OCI-LY1 (cell line): ENCODE measurements around the gene DEPP1.

Experiments used
- H2AFZ ChIP-seq: fragments of 200-600 bp; sonication (generic), shearing (Covaris generic); 2 replicates; pipeline ENCODE4 v1.6.0; 2014; ENCODE audit warnings: antibody characterized with exemption, mild to moderate bottlenecking, low read length
- H3F3A ChIP-seq: fragments of 200-600 bp; sonication (generic), shearing (Covaris generic); 2 replicates; pipeline ENCODE4 v1.6.0; 2014; ENCODE audit warnings: mild to moderate bottlenecking, antibody characterized with exemption, low read length, moderate library complexity; ENCODE audit not compliant: insufficient read depth
- H3K27ac ChIP-seq: fragments of 200-600 bp; sonication (generic); 2 replicates; pipeline ENCODE4 v1.5.1; 2014; ENCODE audit warnings: low read length, mixed run types, mild to moderate bottlenecking, low read depth; ENCODE audit not compliant: poor library complexity, severe bottlenecking
- H3K27me3 ChIP-seq: fragments of 200-600 bp; sonication (generic); 2 replicates; pipeline ENCODE4 v1.6.0; 2014; ENCODE audit warnings: antibody characterized with exemption, mild to moderate bottlenecking, low read length, moderate library complexity; ENCODE audit not compliant: insufficient read depth
- H3K36me3 ChIP-seq: fragments of 200-600 bp; sonication (generic); 2 replicates; pipeline ENCODE4 v1.6.1; 2014; ENCODE audit warnings: mild to moderate bottlenecking, antibody characterized with exemption, low read length, moderate library complexity, mixed read lengths; ENCODE audit not compliant: insufficient read depth
- H3K4me1 ChIP-seq: fragments of 200-600 bp; sonication (generic); 2 replicates; pipeline ENCODE4 v1.5.1; 2014; ENCODE audit warnings: mild to moderate bottlenecking, low read length, moderate library complexity; ENCODE audit not compliant: insufficient read depth, severe bottlenecking
- H3K4me2 ChIP-seq: fragments of 200-600 bp; sonication (generic), shearing (Covaris generic); 2 replicates; pipeline ENCODE4 v1.6.1; 2014; ENCODE audit warnings: low read length
- H3K4me3 ChIP-seq: fragments of 200-600 bp; sonication (generic); 2 replicates; pipeline ENCODE4 v1.5.1; 2014; ENCODE audit warnings: low read length, low read depth, mild to moderate bottlenecking, mixed read lengths; ENCODE audit not compliant: poor library complexity, severe bottlenecking
- H3K79me2 ChIP-seq: fragments of 200-600 bp; shearing (Covaris generic); 2 replicates; pipeline ENCODE4 v1.6.1; 2016; ENCODE audit warnings: mixed run types, low read length, mixed read lengths; ENCODE audit not compliant: insufficient read depth
- H3K9ac ChIP-seq: fragments of 200-600 bp; sonication (generic), shearing (Covaris generic); 2 replicates; pipeline ENCODE4 v1.6.1; 2014; ENCODE audit warnings: mild to moderate bottlenecking, low read length, mixed read lengths
- H3K9me2 ChIP-seq: fragments of 200-600 bp; sonication (generic), shearing (Covaris generic); 2 replicates; pipeline ENCODE4 v1.6.1; 2014; ENCODE audit warnings: low read depth, mild to moderate bottlenecking, low read length, mixed read lengths
- H3K9me3 ChIP-seq: fragments of 200-600 bp; shearing (Covaris generic); 2 replicates; pipeline ENCODE4 v1.6.1; 2014; ENCODE audit warnings: low read length, mixed read lengths
- H4K20me1 ChIP-seq: fragments of 200-600 bp; sonication (generic), shearing (Covaris generic); 2 replicates; pipeline ENCODE4 v1.6.0; 2016; ENCODE audit warnings: mild to moderate bottlenecking, low read length; ENCODE audit not compliant: insufficient read depth
- EZH2 ChIP-seq: fragments of 200-600 bp; sonication (generic), shearing (Covaris generic); IDR thresholded peaks from 2 replicates; pipeline ENCODE4 v1.8.0; 2017; ENCODE audit warnings: borderline replicate concordance, mixed run types, mild to moderate bottlenecking, antibody characterized with exemption, low read length, moderate library complexity, mixed read lengths
- TF ChIP-seq, protein P1 (sequence below): fragments of 200-600 bp; sonication (generic), shearing (Covaris generic); IDR thresholded peaks from 2 replicates; pipeline ENCODE4 v1.5.1; 2017; ENCODE audit warnings: mild to moderate bottlenecking, antibody characterized with exemption, low read length, moderate library complexity, mixed read lengths

The DEPP1 gene

DNA sequence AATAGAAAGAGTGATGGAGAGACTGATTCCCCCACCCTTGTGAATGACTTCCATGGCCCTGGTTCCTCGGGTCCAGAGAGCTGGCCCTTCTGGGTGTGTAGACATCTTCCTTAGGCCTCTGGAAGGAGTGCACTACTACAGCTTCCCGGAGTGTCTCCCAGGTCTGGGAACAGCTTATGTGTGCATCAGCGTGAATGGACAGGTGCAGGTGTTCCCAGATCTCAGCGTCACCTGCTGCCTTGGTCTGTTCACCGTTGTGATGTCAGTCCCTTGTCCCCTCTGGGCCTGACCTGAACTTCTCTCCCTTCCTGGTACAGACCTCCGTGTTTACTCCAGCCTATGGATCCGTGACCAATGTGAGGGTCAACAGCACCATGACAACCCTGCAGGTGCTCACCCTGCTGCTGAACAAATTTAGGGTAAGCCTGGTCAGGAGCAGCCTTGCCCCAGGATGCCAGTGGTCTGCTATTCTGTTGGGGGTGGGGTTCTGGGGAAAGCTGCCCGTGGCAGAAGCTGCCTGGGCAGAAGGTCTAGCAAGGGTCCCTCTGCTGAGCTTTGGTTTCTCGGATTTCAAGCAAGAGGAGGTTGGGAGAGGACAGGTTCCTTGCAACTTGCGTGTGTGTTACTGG lies 10.5 kb upstream of the DEPP1 start:
- Histone ChIP-seq H3K27ac (no peak overlapping the region), H3K4me1 (no peaks in the 10 kb centered on the region), H4K20me1 (no peaks in the 10 kb centered on the region), H3K9me2 (no peaks in the 10 kb centered on the region), H3K36me3 (no peaks in the 10 kb centered on the region), H3K4me3 (no peak overlapping the region), H3F3A (no peaks in the 10 kb centered on the region), H3K9me3 (no peaks in the 10 kb centered on the region), H3K27me3 (peaks cover 3% of the 10 kb centered on the region; the same call in 1 of the 2 replicates), H3K4me2 (no peak overlapping the region), H3K79me2 (no peaks in the 10 kb centered on the region), H3K9ac (no peak overlapping the region), H2AFZ (no peak overlapping the region)
- TF ChIP-seq EZH2 = no peak
- TF ChIP-seq, protein P1, sequence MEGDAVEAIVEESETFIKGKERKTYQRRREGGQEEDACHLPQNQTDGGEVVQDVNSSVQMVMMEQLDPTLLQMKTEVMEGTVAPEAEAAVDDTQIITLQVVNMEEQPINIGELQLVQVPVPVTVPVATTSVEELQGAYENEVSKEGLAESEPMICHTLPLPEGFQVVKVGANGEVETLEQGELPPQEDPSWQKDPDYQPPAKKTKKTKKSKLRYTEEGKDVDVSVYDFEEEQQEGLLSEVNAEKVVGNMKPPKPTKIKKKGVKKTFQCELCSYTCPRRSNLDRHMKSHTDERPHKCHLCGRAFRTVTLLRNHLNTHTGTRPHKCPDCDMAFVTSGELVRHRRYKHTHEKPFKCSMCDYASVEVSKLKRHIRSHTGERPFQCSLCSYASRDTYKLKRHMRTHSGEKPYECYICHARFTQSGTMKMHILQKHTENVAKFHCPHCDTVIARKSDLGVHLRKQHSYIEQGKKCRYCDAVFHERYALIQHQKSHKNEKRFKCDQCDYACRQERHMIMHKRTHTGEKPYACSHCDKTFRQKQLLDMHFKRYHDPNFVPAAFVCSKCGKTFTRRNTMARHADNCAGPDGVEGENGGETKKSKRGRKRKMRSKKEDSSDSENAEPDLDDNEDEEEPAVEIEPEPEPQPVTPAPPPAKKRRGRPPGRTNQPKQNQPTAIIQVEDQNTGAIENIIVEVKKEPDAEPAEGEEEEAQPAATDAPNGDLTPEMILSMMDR = no peak

DNA sequence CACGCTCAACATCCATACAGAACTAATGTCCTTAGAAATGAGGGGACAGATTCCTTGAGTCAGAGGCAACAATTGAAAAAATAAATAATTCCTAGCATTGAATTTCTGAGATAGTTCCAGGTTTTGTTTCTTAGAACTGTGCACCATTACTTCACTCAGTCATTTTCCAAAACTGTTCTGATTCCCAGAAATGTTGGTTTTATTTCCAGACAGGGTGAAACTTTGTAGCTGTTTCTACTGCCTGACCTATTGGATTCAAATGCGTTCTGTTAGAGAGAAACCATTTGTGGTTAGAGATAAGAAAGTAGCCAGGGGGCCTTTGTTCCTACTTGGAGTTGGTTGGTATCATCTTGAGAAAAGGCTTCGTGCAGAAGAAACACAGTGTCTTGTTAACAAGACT lies 8.1 kb upstream of the DEPP1 start:
- no peak overlapping the region for H3K4me3 ChIP-seq
- H3K4me1 ChIP-seq = no peaks in the 10 kb centered on the region
- no peaks in the 10 kb centered on the region for H3K9me2 ChIP-seq
- TF ChIP-seq, protein P1 = no peak
- TF ChIP-seq EZH2 = no peak
- H3F3A ChIP-seq = no peaks in the 10 kb centered on the region
- H3K4me2 ChIP-seq = no peak overlapping the region
- peaks cover 3% of the 10 kb centered on the region; the same call in 1 of the 2 replicates for H3K27me3 ChIP-seq
- H3K9ac ChIP-seq = no peak overlapping the region
- H2AFZ ChIP-seq = no peak overlapping the region
- no peaks in the 10 kb centered on the region for H3K36me3 ChIP-seq
- H3K79me2 ChIP-seq = no peaks in the 10 kb centered on the region
- no peaks in the 10 kb centered on the region for H3K9me3 ChIP-seq
- no peak overlapping the region for H3K27ac ChIP-seq
- H4K20me1 ChIP-seq = no peaks in the 10 kb centered on the region

DNA sequence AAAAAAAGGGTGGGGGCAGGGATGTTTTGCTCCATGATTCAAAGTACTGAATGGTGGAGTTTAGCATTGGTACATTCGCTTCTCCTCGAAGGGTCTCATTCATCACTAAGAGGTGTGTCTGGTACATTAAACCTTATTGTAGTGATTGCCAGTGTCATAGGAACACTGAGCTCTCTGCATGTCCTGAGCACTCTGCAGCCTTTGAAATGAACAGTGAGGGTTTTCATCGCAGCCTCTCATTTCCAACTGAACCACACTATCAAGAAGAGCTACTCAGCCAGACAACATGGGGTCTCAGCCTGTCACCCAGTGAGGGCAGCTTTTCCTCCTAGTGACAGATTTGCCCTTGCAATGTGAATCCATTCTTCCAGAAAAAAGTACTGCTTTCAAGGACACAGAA lies 7.6 kb upstream of the DEPP1 start:
- no peak for TF ChIP-seq EZH2
- TF ChIP-seq, protein P1 = no peak
- H3K36me3 ChIP-seq = no peaks in the 10 kb centered on the region
- H3F3A ChIP-seq = no peaks in the 10 kb centered on the region
- no peak overlapping the region for H3K4me3 ChIP-seq
- no peak overlapping the region for H2AFZ ChIP-seq
- no peaks in the 10 kb centered on the region for H3K9me3 ChIP-seq
- H3K9ac ChIP-seq = no peak overlapping the region
- H3K79me2 ChIP-seq = no peaks in the 10 kb centered on the region
- H3K4me1 ChIP-seq = no peaks in the 10 kb centered on the region
- H3K27ac ChIP-seq = no peak overlapping the region
- H3K9me2 ChIP-seq = no peaks in the 10 kb centered on the region
- H4K20me1 ChIP-seq = no peaks in the 10 kb centered on the region
- H3K27me3 ChIP-seq = peaks cover 3% of the 10 kb centered on the region; the same call in 1 of the 2 replicates
- no peak overlapping the region for H3K4me2 ChIP-seq
